HG03432 (cell line): ENCODE measurements around the gene PUDP.
"Not testable (repeated sequence)": the region's sequence is repeated elsewhere in the genome, so short reads cannot be mapped to it uniquely, and the experiment has no call there.

Experiments used
- ATAC-seq: cut with Tn5 transposase; IDR thresholded peaks from one replicate; pipeline ENCODE4 v1.9.1; 2021; ENCODE audit warnings: mild to moderate bottlenecking, moderate library complexity; ENCODE audit not compliant: unreplicated experiment

PUDP gene

GRCh38 chrX:7110821-7111276, 37.1 kb downstream of the PUDP start:
- peak; percentile 55 for ATAC-seq

- peak; percentile 74 for ATAC-seq
These were observed 37.8 kb downstream of the PUDP start for GRCh38 chrX:7109838-7110793.

- ATAC-seq: no peak
These were observed 38.9 kb downstream of the PUDP start for GRCh38 chrX:7109049-7109531.

GRCh38 chrX:7108030-7108429, 39.9 kb downstream of the PUDP start:
- no peak for ATAC-seq

GRCh38 chrX:7106649-7107048, 41.3 kb downstream of the PUDP start:
- no peak for ATAC-seq

DNA sequence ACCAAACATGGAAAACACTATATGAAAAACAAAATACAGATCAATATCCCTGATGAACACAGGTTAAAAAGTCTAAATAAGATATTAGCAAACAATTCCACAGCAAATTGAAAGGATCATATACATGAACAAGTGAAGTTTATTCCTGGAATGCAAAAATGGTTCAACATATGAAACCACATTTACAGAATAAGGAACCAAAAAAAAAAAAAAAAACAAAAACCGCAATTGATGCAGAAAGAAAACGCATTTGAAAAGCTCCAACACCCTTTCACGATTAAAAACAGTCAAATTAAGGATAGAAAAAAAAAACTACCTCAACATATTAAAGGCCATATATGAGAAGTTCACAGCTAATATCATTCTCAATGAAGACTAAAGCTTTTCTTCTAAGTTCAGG, 45.8 kb downstream of the PUDP start:
- no peak for ATAC-seq

DNA sequence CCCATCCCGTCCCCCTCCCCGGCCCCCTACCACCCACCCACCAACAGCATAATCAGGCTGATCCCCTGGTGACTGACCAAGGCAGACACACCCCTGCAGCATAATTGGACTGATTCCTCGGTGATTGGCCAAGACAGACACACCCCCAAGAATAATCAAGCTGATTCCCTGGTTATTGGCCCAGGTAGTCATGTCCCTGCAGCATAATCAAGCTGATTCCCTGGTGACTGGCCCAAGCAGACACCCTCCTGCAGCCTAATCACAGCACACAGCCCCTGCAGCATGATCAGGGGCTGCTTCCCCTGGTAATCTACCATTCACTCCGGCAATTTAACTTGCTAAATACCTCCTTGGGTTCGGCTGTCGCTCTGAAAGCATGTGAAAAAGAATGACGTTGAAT, 47.9 kb downstream of the PUDP start:
- no peak for ATAC-seq

- ATAC-seq: not testable (repeated sequence)
These were observed 52.3 kb downstream of the PUDP start for GRCh38 chrX:7095657-7096056.

GRCh38 chrX:7093305-7093704, 54.6 kb downstream of the PUDP start:
- ATAC-seq: no peak

GRCh38 chrX:7092543-7092942, 55.4 kb downstream of the PUDP start:
- no peak for ATAC-seq

DNA sequence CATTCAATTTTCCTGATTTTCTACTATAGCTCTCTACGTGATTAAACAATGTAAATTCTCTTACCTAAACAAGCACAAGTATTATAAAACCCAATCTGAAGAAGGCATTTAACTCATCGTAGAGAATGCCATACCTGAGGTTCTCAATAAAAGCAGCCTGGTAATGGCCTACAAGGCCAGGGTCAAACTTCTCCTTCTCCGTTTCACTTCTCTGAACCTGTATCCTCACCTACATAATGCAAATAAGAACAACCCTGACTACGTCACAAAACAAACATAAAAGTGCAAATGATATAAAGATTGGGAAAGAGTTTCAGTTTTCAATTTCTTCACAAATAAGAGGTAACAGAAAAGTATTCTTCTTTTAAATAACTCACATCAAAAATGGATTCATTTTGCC, 56.0 kb downstream of the PUDP start:
- no peak for ATAC-seq

GRCh38 chrX:7090641-7091040, 57.3 kb downstream of the PUDP start:
- ATAC-seq: no peak

DNA sequence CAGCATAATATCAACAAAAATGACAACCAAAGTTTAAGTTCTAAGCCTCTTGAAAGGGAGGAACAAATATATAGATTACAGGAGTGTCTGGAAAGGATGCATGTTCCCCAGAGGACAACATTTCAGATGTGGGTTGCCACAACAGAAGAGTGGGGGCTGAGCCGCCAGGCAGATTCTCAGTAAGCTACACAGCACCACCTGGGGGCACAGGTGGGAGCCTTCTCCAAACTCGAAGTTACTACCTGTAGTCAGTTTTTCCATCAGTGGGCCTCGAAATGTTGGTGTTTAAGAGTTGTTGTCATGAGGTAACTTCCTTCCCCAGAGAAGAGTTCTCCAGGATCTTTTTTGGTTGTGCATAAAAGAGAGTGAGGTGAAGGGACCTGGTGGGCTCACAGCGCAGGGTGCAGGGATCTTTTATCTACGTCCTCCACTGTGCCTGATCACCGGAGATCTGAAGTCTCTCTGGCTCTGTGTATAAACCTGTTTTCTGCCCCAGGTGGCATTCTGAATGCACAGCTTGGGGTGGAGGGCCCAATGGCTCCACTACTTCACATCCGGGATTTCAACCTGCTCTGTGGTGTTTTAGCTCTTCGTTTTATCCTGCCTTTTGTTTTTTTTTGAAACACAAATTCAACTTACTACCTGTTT, 58.9 kb downstream of the PUDP start:
- ATAC-seq: peak; percentile 51

- ATAC-seq: peak; percentile 36
These were observed 61.6 kb downstream of the PUDP start for GRCh38 chrX:7086384-7086783.

DNA sequence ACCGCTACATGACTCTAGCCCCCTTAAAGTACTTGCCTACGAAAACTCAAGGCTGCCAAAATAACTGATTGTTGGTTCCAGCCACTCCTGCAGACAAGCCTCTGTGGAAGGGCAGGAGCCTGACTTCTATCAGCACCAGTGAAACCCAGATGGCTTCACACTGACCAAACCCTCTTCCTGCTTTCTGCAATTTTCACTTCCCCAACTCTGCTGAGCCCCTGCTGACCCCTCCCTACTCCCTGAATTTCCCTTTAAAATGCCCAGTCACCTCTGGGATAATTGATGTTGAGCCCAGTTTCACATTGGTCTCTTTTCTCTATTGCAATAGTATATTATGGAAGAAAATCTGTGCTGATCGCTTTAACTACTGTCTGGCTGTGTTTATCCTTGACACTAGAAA, 62.1 kb downstream of the PUDP start:
- no peak for ATAC-seq

- no peak for ATAC-seq
These were observed 63.1 kb downstream of the PUDP start for GRCh38 chrX:7084841-7085240.

GRCh38 chrX:7083468-7084396, 64.2 kb downstream of the PUDP start:
- ATAC-seq: peak; percentile 91

DNA sequence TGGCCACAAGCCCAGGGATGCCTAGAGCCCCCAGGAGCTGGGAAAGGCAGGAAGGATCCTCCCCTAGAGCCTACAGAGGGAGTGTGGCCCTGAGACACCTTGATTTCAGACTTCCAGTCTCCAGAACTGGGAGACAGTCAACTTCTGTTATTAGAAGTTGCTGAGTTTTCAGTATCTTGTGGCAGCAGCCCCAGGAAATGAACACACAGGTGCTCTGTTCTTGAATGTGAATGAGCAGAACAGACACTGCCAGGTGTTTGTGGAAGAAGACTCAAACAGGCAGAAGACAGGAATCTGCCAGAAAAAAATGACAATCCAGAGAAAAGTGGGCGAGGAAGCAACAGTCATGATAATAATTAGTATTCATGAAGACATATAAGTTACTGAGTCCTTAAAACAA, 64.9 kb downstream of the PUDP start:
- no peak for ATAC-seq

DNA sequence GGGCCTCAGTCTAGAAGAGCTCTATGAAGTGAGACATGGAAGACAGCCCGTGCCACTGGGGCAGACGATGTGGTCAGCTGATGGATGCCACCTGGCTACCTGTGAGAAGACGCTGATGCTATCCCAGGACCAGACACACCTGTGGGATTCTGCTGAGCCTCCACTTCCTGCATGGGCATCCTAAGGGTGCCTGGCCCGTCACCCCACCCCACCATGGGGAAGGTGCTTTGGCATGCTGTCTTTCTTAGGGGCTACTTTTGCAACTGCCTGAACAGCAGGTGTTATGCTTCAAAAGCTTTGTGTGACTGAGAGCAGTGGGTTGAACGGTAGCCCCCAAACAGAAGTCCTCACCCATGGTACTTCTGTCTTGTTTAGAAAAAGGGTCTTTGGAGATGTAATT, 65.4 kb downstream of the PUDP start:
- ATAC-seq: no peak

- ATAC-seq: no peak
These were observed 70.4 kb downstream of the PUDP start for GRCh38 chrX:7077241-7078230.
